ENCODE measurements around the gene PRR5L.

Gene PRR5L

DNA sequence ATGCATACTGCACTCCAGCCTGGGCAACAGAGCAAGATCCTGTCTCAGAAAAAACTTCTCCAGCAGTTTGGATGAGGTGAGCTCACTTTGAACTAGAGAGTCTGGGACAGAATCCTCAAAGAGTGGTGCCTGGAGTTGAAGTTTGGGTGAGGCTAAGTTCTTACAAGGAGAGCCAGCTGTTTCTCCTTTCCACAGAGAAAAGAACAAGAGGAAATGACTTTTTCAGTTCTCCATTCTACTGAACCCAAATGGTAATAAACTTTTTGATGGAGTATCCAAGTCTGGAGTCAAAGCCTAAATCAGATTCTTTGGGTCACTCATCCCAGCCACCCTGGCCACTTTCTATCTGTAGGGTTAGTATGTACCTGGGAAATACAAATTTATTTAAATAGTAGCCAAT lies 111.3 kb downstream of the PRR5L start:
- DNase-seq: no peak

GRCh38 chr11:36408498-36409136 lies 112.5 kb downstream of the PRR5L start:
- no peak for DNase-seq

DNA sequence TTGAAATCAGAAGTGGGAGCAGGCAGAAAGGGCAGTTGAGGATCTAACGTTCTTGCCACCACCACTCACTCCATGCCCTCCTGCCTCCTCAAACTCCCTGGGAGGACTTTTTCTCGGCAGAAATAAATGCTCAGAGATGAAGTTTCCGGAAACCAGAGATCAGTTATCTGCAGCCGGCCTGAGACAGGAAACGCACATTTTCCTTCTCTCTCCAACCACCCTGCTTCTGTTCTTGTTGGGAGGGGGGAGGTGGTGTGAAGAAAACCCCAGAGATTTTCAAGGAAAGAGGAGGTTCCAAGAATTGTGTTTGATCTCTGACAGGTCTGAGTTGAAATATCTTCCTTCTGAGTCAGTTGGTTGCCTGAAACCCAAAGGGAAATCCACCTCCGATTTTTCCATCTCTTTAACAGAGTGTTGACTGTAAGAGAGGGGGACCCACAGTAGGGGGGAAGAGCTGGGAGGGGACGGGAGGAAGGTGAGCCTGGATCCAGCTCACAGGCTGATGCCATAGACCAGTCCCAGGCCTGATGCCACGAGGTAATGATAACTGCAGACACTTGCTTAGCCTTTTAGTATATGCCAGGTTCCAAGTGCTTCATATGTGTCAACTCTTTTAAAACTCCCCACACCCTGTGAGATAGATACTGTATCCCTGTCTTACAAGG lies 113.2 kb downstream of the PRR5L start:
- peak; percentile 46 for DNase-seq

DNA sequence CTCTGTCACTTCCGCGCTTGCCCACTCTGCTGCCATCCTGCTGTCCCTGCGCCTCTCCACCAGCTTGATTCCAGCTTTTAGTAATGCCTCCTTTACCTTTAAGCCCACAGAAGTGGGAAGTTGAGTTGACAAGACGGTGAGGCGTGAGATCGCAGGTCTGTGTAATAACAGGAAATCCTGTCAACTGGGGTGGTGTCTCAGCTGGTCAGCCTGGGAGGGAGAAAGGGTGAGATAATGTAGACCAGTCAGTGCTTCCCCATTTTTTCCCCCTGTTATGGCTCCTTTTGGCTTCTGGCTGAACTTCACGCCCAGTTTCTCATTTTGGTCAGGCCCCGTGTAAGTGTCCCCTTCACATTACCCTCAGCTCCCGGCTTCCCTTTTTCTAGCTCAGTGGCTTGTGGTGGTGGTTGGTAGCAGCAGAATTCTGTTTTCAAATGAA lies 115.1 kb downstream of the PRR5L start:
- DNase-seq: peak; percentile 44

DNA sequence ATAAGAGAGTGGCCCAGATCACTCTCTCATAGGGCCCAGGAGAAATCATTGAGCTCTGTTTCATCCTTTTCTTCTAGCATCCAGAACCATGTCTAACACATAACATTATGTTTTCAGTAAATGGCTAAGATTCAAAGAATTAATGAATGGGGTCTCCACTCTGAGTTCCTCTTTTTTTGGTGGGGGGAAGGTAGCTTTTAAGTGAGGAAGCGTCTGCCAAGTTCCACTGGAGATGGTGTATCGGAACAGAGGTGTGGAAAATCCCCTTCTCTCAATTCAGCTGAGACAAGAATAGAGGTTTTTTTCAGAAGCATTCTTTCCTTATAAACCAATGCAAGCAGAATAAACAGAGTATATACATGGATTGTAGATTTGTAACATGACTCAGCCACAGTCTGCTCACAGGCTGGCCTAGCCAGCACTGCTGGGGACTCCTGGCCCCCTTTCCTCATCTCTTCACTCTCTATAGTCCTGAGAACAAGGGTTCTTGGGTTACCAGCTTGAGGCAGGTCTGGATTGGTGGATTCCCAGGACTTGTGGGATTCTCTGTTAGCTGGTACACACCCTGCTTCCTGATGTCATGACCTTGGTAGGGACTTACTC lies 116.8 kb downstream of the PRR5L start:
- DNase-seq: no peak

- DNase-seq: no peak
These were observed 121.1 kb downstream of the PRR5L start for GRCh38 chr11:36417154-36417553.

- no peak for DNase-seq
These were observed 123.8 kb downstream of the PRR5L start for GRCh38 chr11:36419791-36420424.

DNA sequence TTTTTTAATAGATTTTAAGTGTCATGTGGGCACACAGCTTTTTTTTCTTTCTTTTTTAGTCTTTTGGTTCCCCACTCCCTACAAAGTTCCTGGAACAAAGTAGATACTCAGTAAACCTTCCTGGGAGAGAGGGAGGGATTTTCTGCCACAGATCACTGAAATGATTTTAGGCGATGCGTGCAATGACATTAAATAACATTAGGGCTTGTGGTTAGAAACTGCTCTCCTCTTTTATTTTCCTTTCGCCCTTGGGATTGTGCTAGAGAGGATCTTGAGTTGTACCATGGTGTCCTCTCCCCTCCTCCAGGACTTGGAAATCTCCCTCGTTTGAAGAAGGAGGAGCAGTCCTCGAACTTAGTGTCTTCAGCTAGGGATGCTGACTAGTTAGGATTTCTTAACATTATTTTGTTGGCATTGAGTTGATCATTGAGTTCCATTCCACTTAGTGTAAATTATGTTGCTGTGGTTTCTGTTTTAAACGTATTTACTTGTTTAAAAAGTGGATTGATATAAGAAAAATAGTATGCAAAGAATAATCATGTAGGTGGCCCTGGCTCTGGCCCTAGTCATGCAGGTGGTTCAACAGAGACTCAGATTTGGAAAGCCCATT lies 125.6 kb downstream of the PRR5L start:
- no peak for DNase-seq

- DNase-seq: no peak
These were observed 129.5 kb downstream of the PRR5L start for GRCh38 chr11:36425561-36426081.

- DNase-seq: no peak
These were observed 130.2 kb downstream of the PRR5L start for GRCh38 chr11:36426226-36426848.

DNA sequence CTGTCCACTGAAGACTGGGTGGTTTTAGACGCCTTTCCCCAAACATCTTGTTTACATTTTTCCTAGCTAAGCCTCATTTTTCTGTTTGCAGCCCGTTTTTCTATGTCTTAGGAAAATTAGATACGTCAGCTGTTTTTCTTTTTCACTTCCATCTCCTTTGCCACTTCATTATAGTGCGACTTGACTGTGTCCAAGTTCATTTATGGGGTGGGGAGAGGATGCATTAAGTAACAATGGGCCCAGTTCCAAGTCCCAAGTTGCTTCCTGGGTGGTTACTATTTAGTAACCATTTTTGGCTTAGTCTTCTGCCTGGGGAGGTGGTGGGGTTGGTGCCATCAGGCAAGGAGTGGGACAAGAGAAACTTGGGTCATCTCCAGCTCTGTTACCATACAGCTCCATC lies 131.0 kb downstream of the PRR5L start:
- DNase-seq: no peak

DNA sequence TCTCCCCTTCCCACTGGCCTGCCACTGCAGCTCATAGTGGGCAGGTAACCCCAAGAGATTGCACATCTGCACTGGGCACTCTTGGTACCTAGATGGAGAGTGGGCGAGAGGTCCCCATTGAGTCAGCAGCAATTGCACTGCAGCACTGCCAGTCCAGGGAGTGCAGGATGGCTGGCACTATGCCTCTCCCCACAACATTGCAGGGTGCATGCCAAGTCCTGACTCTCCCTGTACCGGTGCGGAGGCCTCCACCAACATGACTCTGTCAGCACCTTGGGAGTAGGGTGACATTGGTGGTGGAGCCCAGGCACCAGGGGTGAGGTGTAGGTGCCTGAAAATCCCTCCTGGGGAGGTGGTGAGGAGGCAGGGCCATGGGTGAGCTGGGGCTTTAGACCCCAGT lies 131.8 kb downstream of the PRR5L start:
- no peak for DNase-seq

- no peak for DNase-seq
These were observed 135.5 kb downstream of the PRR5L start for GRCh38 chr11:36431429-36432092.

DNA sequence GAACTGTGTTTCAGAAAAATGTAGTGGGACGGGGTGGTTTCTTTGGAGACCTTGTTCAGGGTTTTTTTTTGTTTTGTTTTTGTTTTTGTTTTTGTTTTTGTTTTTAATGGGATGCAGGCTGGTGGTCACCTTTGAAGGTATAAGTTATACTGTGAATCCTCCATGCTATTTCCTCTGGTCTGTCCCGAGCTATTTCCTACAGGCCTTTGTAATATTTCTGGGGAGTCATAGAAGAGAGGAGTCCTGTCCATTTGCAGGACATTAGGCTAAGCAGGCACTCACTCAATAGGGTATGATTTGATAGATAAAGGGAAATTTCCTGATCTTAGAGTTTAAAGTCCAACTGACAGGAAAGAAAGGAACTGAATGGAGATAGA lies 136.0 kb downstream of the PRR5L start:
- no peak for DNase-seq

DNA sequence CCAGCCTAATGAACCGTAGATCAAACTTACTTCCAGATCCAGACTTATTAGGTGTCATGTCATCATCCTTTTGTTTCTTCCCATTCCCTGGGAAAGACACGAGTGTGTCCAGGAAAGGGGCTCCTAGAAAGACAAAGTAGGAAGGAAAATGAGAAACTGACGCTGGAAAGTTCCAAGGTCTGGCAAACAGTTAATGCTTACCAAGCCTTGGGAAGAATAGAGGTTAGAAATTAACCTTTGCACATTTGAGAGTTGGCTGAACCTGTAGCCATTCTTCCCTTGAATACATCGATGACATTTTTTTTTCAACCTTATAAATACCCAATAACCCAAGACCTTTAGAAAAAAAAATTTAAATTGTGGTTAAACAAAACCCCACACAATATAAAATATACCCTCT lies 136.7 kb downstream of the PRR5L start:
- no peak for DNase-seq

GRCh38 chr11:36436064-36436463 lies 140.0 kb downstream of the PRR5L start:
- DNase-seq: no peak

- no peak for DNase-seq
These were observed 140.5 kb downstream of the PRR5L start for GRCh38 chr11:36436589-36436988.

- DNase-seq: no peak
These were observed 141.3 kb downstream of the PRR5L start for GRCh38 chr11:36437413-36437812.

DNA sequence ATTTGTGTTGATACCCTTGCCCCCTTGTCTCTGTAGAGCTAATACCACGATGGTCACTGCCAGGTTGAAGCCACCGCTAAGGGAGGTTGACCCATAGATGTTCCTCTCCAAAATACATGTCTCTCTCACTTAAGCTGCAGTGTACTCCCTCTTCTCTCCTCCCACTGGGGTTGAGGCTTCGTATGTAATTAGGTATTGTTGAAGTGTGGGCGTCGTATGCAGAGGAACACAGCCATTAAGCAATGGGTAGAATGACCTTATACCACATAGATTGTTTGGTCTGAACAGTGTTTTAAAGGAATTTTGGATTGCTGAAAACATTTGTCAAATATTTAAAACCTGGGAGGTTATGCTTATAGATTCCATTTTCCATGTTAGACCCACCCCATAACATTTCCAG lies 142.0 kb downstream of the PRR5L start:
- no peak for DNase-seq

DNA sequence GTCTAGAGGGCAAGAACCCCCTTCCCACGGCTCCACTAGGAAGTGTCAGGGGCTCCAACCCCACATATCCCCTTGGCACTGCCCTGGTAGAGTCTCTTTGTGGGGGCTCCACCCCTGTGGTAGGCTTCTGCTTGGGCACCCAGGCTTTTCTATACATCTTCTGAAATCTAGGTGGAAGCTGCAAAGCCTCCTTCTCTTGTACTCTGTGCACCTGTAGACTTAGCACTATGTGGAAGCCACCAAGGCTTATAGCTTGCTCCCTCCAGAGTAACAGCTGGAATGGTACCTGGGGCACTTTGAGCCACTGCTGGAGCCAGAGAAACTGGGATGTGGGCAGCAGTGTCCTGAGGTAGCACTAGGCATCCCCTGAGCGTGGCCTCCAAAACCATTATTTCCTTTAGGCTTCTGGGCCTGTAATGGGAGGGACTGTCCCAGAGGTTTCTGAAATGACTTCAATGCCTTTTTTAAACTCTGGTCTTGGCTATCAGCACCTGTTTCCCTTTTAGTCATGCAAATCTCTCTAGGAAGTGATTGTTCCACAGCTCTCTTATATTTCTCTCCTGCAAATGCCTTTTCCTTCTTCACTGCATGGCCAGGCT lies 145.6 kb downstream of the PRR5L start:
- no peak for DNase-seq

- DNase-seq: no peak
These were observed 147.6 kb downstream of the PRR5L start for GRCh38 chr11:36443661-36444060.

DNA sequence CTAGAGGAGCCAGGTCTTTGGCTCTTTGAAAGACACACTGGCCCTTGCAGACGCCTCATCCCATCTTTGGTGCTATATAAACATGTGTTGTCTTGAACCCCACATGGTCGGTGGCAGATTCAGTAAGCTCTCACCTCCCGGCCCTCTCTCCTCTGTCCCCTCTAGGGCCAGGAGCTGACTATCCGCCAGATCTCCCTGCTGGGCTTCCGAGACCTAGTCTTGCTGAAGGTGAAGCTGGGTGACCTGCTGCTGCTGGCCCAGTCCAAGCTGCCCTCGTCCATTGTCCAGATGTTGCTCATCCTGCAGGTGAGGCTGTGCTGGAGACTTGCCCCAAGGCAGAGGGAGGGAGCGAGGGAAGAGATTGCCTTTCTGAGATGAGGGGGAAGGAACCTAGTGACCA lies 150.0 kb downstream of the PRR5L start:
- no peak for DNase-seq
